Keratinocyte (primary cell): ENCODE data around the gene ITPR1.

ENCODE experiments used
- EZH2 ChIP-seq: IDR thresholded peaks from one replicate; pipeline ENCODE4 v1.6.1; 2012; ENCODE audit warnings: inconsistent platforms, mild to moderate bottlenecking, low read length, moderate library complexity
- TF ChIP-seq, protein P1 (sequence below), 3 experiments: IDR thresholded peaks in 1 of 3; conservative IDR thresholded peaks in 1 of 3; optimal IDR thresholded peaks in 1 of 3; 2 replicates in 2 of 3; 3 replicates in 1 of 3; pipeline versions ENCODE3 to v1.5.1; 2011; ENCODE audit warnings: low read length in 3 of 3, mild to moderate bottlenecking in 3 of 3, moderate library complexity in 2 of 3, control low read depth in 1 of 3, inconsistent platforms in 1 of 3; ENCODE audit not compliant: insufficient read depth in 2 of 3; ENCODE audit errors: extremely low read depth in 1 of 3

DNA sequence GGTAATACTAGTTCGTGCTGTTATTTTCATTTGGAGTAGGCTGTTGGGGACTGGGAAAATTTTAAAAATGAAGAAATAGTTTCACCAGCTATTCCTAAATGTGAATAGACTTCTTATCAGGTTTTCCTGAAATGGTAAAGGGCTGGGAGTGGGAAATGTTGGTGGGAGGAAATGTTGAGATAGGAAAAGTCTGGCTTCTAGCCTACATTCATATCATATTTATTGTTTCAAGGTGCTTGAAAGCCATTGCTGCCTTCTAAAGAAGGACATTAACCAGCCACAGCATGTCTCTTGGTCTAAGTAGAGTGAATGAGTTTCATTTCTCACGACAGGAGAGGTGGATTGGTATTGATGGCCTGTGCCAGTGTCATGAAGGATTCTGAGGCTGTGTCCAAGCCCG lies 288.9 kb downstream of the ITPR1 start:
- TF ChIP-seq, protein P1, sequence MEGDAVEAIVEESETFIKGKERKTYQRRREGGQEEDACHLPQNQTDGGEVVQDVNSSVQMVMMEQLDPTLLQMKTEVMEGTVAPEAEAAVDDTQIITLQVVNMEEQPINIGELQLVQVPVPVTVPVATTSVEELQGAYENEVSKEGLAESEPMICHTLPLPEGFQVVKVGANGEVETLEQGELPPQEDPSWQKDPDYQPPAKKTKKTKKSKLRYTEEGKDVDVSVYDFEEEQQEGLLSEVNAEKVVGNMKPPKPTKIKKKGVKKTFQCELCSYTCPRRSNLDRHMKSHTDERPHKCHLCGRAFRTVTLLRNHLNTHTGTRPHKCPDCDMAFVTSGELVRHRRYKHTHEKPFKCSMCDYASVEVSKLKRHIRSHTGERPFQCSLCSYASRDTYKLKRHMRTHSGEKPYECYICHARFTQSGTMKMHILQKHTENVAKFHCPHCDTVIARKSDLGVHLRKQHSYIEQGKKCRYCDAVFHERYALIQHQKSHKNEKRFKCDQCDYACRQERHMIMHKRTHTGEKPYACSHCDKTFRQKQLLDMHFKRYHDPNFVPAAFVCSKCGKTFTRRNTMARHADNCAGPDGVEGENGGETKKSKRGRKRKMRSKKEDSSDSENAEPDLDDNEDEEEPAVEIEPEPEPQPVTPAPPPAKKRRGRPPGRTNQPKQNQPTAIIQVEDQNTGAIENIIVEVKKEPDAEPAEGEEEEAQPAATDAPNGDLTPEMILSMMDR (optimal IDR thresholded peaks at IDR 0.05 in 1 of 3, IDR thresholded peaks at IDR 0.05 in 1 of 3, conservative IDR thresholded peaks at IDR 0.05 in 1 of 3; ENCODE audit: extremely low read depth in 1 of 3, insufficient read depth in 2 of 3, low read length in 3 of 3), result no peak
- TF ChIP-seq EZH2, result no peak
